GM12878 (cell line): ENCODE measurements around the gene DERL2. TPM values are rescaled to one million over a fixed set of nuclear protein-coding genes. Genes with fewer than 3 reads are reported as not detected.

Experiments used
- ATAC-seq: fragments of 200-7000 bp; cut with Tn5 transposase; 3 replicates; pipeline ENCODE4 v1.9.1; 2020; ENCODE audit warnings: mild to moderate bottlenecking, moderate library complexity
- BruUV-seq: library from RNA; stranded (reverse); fragments of 400-500 nt; replicated peaks from 2 replicates; lab custom pipeline; 2021; lab: Mats Ljungman, UMichigan
- CTCF ChIA-PET: fragments of 300-600 bp; sonication (Branson Sonifier 250); formaldehyde crosslinking; extraction: SDS; loops from one replicate; lab custom pipeline; 2021; ENCODE audit warnings: inconsistent platforms; lab: Yijun Ruan, JAX
- POLR2A ChIA-PET: fragments of 350-600 bp; formaldehyde crosslinking; extraction: SDS; loops from one replicate; lab custom pipeline; 2021; ENCODE audit warnings: inconsistent platforms; lab: Charles Lee
- RAD21 ChIA-PET: fragments of 300-600 bp; sonication (Branson Sonifier 250); formaldehyde crosslinking; loops from one replicate; lab custom pipeline; 2023; ENCODE audit warnings: antibody characterized with exemption; ENCODE audit not compliant: unreplicated experiment; lab: Charles Lee
- SMC1A ChIA-PET: fragments of 300-600 bp; sonication (Branson Sonifier 250); formaldehyde crosslinking; loops from one replicate; lab custom pipeline; 2023; ENCODE audit not compliant: unreplicated experiment, uncharacterized antibody; lab: Charles Lee
- DNase-seq: peaks from one replicate; pipeline ENCODE4 v3.0.0-alpha.2; 2011; ENCODE audit warnings: low read depth, low spot score
- FAIRE-seq: peaks from 3 replicates; lab custom pipeline; 2011; peaks lifted over from hg19 to GRCh38; lab: Jason Lieb, UNC
- H2AFZ ChIP-seq: 2 replicates; pipeline ENCODE4 v1.6.0; 2011; ENCODE audit warnings: low read depth, low read length, control low read depth; ENCODE audit not compliant: control insufficient read depth
- H3K27ac ChIP-seq: 2 replicates; pipeline ENCODE4 v1.5.1; 2011; ENCODE audit warnings: control low read depth; ENCODE audit not compliant: control insufficient read depth, insufficient read depth
- H3K27me3 ChIP-seq, 2 experiments: replicated peaks in 1 of 2; 2 replicates each; pipeline versions ENCODE4 v1.6.0 to v1.6.1; 2011; ENCODE audit warnings: low read length in 1 of 2; ENCODE audit not compliant: control insufficient read depth in 2 of 2, insufficient read depth in 2 of 2
- H3K36me3 ChIP-seq, 2 experiments: 2 replicates each; pipeline ENCODE4 v1.5.1; 2011; ENCODE audit warnings: low read length in 1 of 2; ENCODE audit not compliant: control insufficient read depth in 2 of 2, insufficient read depth in 2 of 2
- H3K4me1 ChIP-seq: 2 replicates; pipeline ENCODE4 v1.6.1; 2011; ENCODE audit warnings: mild to moderate bottlenecking, low read length, moderate library complexity, mixed read lengths; ENCODE audit not compliant: control insufficient read depth, insufficient read depth
- H3K4me2 ChIP-seq: 2 replicates; pipeline ENCODE4 v1.6.0; 2011; ENCODE audit warnings: control low read depth; ENCODE audit not compliant: control insufficient read depth, insufficient read depth
- H3K4me3 ChIP-seq: fragments of 200-600 bp; sonication (generic); 2 replicates; pipeline ENCODE4 v1.5.1; 2016
- H3K79me2 ChIP-seq: 2 replicates; pipeline ENCODE4 v1.6.0; 2011; ENCODE audit warnings: low read length; ENCODE audit not compliant: control insufficient read depth, insufficient read depth
- H3K9ac ChIP-seq: 2 replicates; pipeline ENCODE4 v1.8.0; 2011; ENCODE audit warnings: low read length, control low read depth, mixed read lengths; ENCODE audit not compliant: control insufficient read depth, insufficient read depth
- H3K9me3 ChIP-seq: replicated peaks from 3 replicates; pipeline ENCODE4 v1.5.1; 2011; ENCODE audit warnings: mild to moderate bottlenecking, low read length; ENCODE audit not compliant: control insufficient read depth, insufficient read depth
- H4K20me1 ChIP-seq: 2 replicates; pipeline ENCODE4 v1.6.0; 2011; ENCODE audit not compliant: control insufficient read depth, insufficient read depth
- EZH2 ChIP-seq: IDR thresholded peaks from 2 replicates; pipeline ENCODE4 v1.6.1; 2012; ENCODE audit warnings: low read depth, mild to moderate bottlenecking, control low read depth, inconsistent platforms, low read length, borderline replicate concordance; ENCODE audit not compliant: control insufficient read depth
- GABPA ChIP-seq: IDR thresholded peaks from 2 replicates; pipeline ENCODE4 v1.6.1; 2014; ENCODE audit warnings: antibody characterized with exemption, low read depth, mild to moderate bottlenecking, inconsistent platforms
- LARP7 ChIP-seq: fragments of 450-650 bp; IDR thresholded peaks from 2 replicates; pipeline ENCODE4 v1.6.1; 2017; ENCODE audit warnings: mild to moderate bottlenecking
- MYC ChIP-seq: IDR thresholded peaks from 2 replicates; pipeline ENCODE4 v1.6.1; 2011; ENCODE audit warnings: mild to moderate bottlenecking, low read length, moderate library complexity, inconsistent platforms; ENCODE audit not compliant: insufficient read depth, insufficient replicate concordance, insufficient read length, severe bottlenecking
- NFYB ChIP-seq: IDR thresholded peaks from 2 replicates; pipeline ENCODE4 v1.6.1; 2011; ENCODE audit warnings: low read depth, mild to moderate bottlenecking, low read length, improper control_type of control experiment, moderate library complexity; ENCODE audit not compliant: insufficient read depth
- NR2C2 ChIP-seq: IDR thresholded peaks from 2 replicates; pipeline ENCODE4 v1.6.1; 2011; ENCODE audit warnings: borderline replicate concordance, low read depth; ENCODE audit not compliant: control insufficient read depth, insufficient read length
- POLR2A ChIP-seq: IDR thresholded peaks from 2 replicates; pipeline ENCODE4 v1.6.1; 2011; ENCODE audit warnings: low read depth, mild to moderate bottlenecking, low read length
- POLR2AphosphoS5 ChIP-seq: IDR thresholded peaks from 2 replicates; pipeline ENCODE4 v1.6.1; 2011; ENCODE audit warnings: mild to moderate bottlenecking, low read length, inconsistent platforms
- RBBP5 ChIP-seq: fragments of 200-600 bp; sonication (generic); conservative IDR thresholded peaks from 2 replicates; pipeline ENCODE4 v1.6.1; 2016
- ZNF217 ChIP-seq: fragments of 450-650 bp; IDR thresholded peaks from 2 replicates; pipeline ENCODE4 v1.6.1; 2017; ENCODE audit warnings: antibody characterized with exemption, mild to moderate bottlenecking
- ZNF24 ChIP-seq: fragments of 450-650 bp; IDR thresholded peaks from 2 replicates; pipeline ENCODE4 v1.6.1; 2017; ENCODE audit warnings: antibody characterized with exemption, mild to moderate bottlenecking
- ZZZ3 ChIP-seq: IDR thresholded peaks from 2 replicates; pipeline ENCODE4 v1.6.1; 2011; ENCODE audit warnings: low read depth; ENCODE audit not compliant: control insufficient read depth, insufficient read length
- WGBS: methylation state at CpG from one replicate; pipeline ENCODE4 v1.1.6; 2016; ENCODE audit warnings: low lambda C conversion rate; ENCODE audit not compliant: insufficient replicate concordance, insufficient coverage; ENCODE audit errors: missing lambda C conversion rate; 5-methylcytosine and 5-hydroxymethylcytosine counted together
- in situ Hi-C: fragments of 300-500 bp; cut with MboI; formaldehyde crosslinking; loops from 9 replicates; pipeline ENCODE4 v1.14.3; 2018; ENCODE audit warnings: mixed read lengths
- intact Hi-C: fragments of 100-400 bp; cut with micrococcal nuclease; formaldehyde crosslinking; loops from one replicate; pipeline ENCODE4 v1.14.2; 2022; ENCODE audit not compliant: unreplicated experiment
- polyA plus RNA-seq, 11 experiments: library from polyadenylated mRNA; depleted of rRNA in 4 of 11; unstranded in 6 of 11; stranded (reverse) in 5 of 11; fragments of >200 nt; fragmentation: Nextera tagmentation in 4 of 11; fragmentation: Illumina TruSeq in 1 of 11; extraction: Ambion mirVana in 4 of 11; extraction: Trizol in 1 of 11; gene quantifications; 1 replicate in 1 of 11; 2 replicates in 10 of 11; pipeline versions ENCODE4 v1.2.1 to v1.2.3, GENCODE V29; 2011 to 2016; ENCODE audit warnings: inconsistent platforms in 2 of 11, missing spikeins in 2 of 11, low read depth in 1 of 11
- total RNA-seq, 4 experiments: library from RNA; depleted of rRNA in 3 of 4; stranded (reverse); fragments of >200 nt in 3 of 4; fragmentation: Illumina TruSeq in 1 of 4; extraction: Trizol in 1 of 4; gene quantifications; 2 replicates each; pipeline versions ENCODE4 v1.2.1 to v1.2.3, GENCODE V29; 2013 to 2021
- TF ChIP-seq, protein P1 (sequence below): fragments of 450-650 bp; IDR thresholded peaks from 2 replicates; pipeline ENCODE4 v1.6.1; 2017; ENCODE audit warnings: mild to moderate bottlenecking, low read depth, inconsistent platforms; ENCODE audit not compliant: poor library complexity, severe bottlenecking
- TF ChIP-seq, protein P2 (sequence below): fragments of 450-650 bp; IDR thresholded peaks from 2 replicates; pipeline ENCODE4 v1.6.1; 2018; ENCODE audit warnings: mild to moderate bottlenecking, low read depth, moderate library complexity; ENCODE audit not compliant: partially characterized antibody
- TF ChIP-seq, protein P3 (sequence below): fragments of 450-650 bp; conservative IDR thresholded peaks from 2 replicates; pipeline ENCODE4 v1.6.1; 2017; ENCODE audit warnings: mild to moderate bottlenecking, moderate library complexity

The DERL2 gene
- total and polyA plus RNA-seq, 10 of the 15 experiments (the other 5 are each of a cell fraction or from before 2014, with no cell fraction given), result 40.5 to 236 (median 69.3) TPM

DNA sequence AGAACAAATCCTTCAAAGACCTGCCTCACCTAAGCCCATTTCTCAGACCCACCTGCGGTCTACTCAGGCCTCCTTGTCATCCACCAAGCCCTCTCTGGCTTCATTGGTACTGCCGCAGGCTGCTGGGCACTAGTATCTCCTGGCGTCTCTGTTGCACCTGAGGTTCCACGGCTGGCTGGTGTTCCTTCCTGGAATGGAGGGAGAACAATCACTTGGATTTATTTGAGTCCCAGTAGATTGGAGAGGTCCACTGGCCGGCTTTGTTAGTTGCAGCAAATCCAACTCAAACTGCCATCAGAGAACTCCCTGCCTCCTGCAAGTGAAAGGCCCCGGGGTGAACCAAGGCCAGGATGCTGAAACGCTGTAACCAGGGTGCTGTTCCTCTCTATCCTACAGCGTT is 15.7 kb upstream of the DERL2 start (continued):
- TF ChIP-seq, protein P1, sequence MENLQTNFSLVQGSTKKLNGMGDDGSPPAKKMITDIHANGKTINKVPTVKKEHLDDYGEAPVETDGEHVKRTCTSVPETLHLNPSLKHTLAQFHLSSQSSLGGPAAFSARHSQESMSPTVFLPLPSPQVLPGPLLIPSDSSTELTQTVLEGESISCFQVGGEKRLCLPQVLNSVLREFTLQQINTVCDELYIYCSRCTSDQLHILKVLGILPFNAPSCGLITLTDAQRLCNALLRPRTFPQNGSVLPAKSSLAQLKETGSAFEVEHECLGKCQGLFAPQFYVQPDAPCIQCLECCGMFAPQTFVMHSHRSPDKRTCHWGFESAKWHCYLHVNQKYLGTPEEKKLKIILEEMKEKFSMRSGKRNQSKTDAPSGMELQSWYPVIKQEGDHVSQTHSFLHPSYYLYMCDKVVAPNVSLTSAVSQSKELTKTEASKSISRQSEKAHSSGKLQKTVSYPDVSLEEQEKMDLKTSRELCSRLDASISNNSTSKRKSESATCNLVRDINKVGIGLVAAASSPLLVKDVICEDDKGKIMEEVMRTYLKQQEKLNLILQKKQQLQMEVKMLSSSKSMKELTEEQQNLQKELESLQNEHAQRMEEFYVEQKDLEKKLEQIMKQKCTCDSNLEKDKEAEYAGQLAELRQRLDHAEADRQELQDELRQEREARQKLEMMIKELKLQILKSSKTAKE, result no peak
- TF ChIP-seq MYC (no peak), ZZZ3 (no peak)

DNA sequence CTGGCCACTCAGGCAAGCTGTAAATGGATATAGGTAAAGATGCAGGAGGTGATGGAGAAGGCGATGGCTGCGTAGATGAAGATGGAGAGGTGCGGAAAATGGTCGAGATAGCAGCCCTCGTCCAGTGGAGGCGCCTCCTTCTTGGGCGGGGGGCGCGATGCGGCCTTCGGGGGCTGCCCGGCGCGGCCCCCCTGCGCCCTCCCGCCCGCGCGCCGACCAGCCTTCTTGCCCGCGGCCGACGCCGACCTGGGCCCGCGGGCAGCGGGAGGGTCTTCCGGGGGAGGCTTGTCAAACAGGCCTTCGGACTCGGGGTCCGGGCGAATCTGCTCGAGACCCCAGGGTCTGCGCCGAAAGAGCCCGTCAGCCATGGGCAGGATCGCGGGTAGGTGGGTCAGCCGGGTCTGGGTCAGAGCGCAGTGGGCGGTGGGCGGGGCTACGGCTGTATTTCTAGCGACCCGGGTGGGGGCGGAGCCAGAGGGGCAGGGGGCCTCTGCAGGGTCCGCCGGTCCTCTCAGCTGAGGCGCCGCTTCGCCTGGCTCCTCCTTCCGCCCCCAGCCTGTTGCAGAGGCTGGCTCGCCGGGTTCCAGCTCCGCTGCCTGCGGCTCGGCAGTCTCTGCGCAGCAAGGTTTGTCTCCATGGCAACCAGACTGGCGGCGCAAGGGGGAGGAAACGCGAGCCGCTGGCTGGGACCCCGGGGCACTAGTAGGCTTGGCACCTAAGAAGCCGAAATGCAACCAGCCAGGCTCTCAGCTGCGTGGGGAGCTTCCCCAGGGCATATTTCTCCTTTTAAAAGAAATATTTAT is 14.8 kb upstream of the DERL2 start:
- H2AFZ ChIP-seq, result peak overlapping the region; percentile 23; the same call in 1 of the 2 replicates
- DNase-seq, result no peak
- no peak for TF ChIP-seq NR2C2
- no peak for TF ChIP-seq EZH2
- TF ChIP-seq POLR2A, result peak; percentile 42; the same call in 1 of the 2 replicates
- TF ChIP-seq ZNF24, result no peak
- TF ChIP-seq NFYB, result no peak
- no peak for TF ChIP-seq GABPA
- TF ChIP-seq ZNF217, result no peak
- TF ChIP-seq, protein P2, sequence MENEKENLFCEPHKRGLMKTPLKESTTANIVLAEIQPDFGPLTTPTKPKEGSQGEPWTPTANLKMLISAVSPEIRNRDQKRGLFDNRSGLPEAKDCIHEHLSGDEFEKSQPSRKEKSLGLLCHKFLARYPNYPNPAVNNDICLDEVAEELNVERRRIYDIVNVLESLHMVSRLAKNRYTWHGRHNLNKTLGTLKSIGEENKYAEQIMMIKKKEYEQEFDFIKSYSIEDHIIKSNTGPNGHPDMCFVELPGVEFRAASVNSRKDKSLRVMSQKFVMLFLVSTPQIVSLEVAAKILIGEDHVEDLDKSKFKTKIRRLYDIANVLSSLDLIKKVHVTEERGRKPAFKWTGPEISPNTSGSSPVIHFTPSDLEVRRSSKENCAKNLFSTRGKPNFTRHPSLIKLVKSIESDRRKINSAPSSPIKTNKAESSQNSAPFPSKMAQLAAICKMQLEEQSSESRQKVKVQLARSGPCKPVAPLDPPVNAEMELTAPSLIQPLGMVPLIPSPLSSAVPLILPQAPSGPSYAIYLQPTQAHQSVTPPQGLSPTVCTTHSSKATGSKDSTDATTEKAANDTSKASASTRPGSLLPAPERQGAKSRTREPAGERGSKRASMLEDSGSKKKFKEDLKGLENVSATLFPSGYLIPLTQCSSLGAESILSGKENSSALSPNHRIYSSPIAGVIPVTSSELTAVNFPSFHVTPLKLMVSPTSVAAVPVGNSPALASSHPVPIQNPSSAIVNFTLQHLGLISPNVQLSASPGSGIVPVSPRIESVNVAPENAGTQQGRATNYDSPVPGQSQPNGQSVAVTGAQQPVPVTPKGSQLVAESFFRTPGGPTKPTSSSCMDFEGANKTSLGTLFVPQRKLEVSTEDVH, result no peak
- TF ChIP-seq RBBP5, result no peak
- TF ChIP-seq, protein P3, sequence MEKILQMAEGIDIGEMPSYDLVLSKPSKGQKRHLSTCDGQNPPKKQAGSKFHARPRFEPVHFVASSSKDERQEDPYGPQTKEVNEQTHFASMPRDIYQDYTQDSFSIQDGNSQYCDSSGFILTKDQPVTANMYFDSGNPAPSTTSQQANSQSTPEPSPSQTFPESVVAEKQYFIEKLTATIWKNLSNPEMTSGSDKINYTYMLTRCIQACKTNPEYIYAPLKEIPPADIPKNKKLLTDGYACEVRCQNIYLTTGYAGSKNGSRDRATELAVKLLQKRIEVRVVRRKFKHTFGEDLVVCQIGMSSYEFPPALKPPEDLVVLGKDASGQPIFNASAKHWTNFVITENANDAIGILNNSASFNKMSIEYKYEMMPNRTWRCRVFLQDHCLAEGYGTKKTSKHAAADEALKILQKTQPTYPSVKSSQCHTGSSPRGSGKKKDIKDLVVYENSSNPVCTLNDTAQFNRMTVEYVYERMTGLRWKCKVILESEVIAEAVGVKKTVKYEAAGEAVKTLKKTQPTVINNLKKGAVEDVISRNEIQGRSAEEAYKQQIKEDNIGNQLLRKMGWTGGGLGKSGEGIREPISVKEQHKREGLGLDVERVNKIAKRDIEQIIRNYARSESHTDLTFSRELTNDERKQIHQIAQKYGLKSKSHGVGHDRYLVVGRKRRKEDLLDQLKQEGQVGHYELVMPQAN, result no peak
- TF ChIP-seq POLR2AphosphoS5, result no peak
- TF ChIP-seq LARP7, result no peak

More for the DNA sequence above, 14.8 kb upstream of the DERL2 start:
- Histone ChIP-seq H3K9ac (no peak overlapping the region; the same call in 1 of the 2 replicates), H3K27ac (no peak overlapping the region), H3K36me3 (no peaks in the 10 kb centered on the region), H3K4me2 (peak overlapping the region; percentile 76), H3K9me3 (no peaks in the 10 kb centered on the region), H3K4me1 (no peaks in the 10 kb centered on the region), H3K4me3 (peak overlapping the region; percentile 69), H3K79me2 (no peaks in the 10 kb centered on the region), H3K27me3 (peaks cover 0 to 2% of the 10 kb centered on the region in 2 experiments; a peak in 2 of 4 replicates), H4K20me1 (no peaks in the 10 kb centered on the region)
- no TSS peak for BruUV-seq
- WGBS, result 1% methylated on average over 41 of the region's 67 CpGs
- SMC1A ChIA-PET, result interaction anchor here (0.8 to 0.9 kb wide), 2 partner anchors 10 kb away, joined by 3 read pairs; no protein-coding TSS in a partner anchor
- ATAC-seq (peak; percentile 91), FAIRE-seq (no peak)
- intact Hi-C loops (no loop called here), in situ Hi-C loops (no loop called here)
- POLR2A ChIA-PET, result no interaction called here
- RAD21 ChIA-PET, result no interaction called here
- CTCF ChIA-PET, result interaction anchor here (0.6 kb wide), 1 partner anchor 342 kb away, joined by 3 read pairs; no protein-coding TSS in a partner anchor
